G401.6 (cell line): ENCODE measurements around the gene SOAT2.
"Not testable (repeated sequence)": the region's sequence is repeated elsewhere in the genome, so short reads cannot be mapped to it uniquely, and the experiment has no call there.

Experiments used
- FAIRE-seq: peaks from 2 replicates; lab custom pipeline; 2012; peaks lifted over from hg19 to GRCh38; lab: Jason Lieb, UNC

Gene SOAT2

GRCh38 chr12:53105712-53106439, 2.6 kb downstream of the SOAT2 start:
- no peak for FAIRE-seq

- FAIRE-seq: no peak
Observed at GRCh38 chr12:53107122-53107521, 3.8 kb downstream of the SOAT2 start.

- not testable (repeated sequence) for FAIRE-seq
Observed at GRCh38 chr12:53112431-53112830, 9.1 kb downstream of the SOAT2 start.

GRCh38 chr12:53113136-53113705, 9.9 kb downstream of the SOAT2 start:
- FAIRE-seq: no peak

GRCh38 chr12:53113951-53114350, 10.7 kb downstream of the SOAT2 start:
- no peak for FAIRE-seq

- FAIRE-seq: no peak
Observed at GRCh38 chr12:53115112-53115890, 12.0 kb downstream of the SOAT2 start.

- FAIRE-seq: no peak
Observed at GRCh38 chr12:53115891-53116648, 12.8 kb downstream of the SOAT2 start.

GRCh38 chr12:53118751-53119300, 15.5 kb downstream of the SOAT2 start:
- FAIRE-seq: no peak

GRCh38 chr12:53120685-53121525, 17.6 kb downstream of the SOAT2 start:
- FAIRE-seq: no peak

- no peak for FAIRE-seq
Observed at GRCh38 chr12:53122961-53123468, 19.7 kb downstream of the SOAT2 start.

GRCh38 chr12:53123578-53124351, 20.5 kb downstream of the SOAT2 start:
- no peak for FAIRE-seq

- FAIRE-seq: no peak
Observed at GRCh38 chr12:53124352-53124723, 21.1 kb downstream of the SOAT2 start.

GRCh38 chr12:53127169-53127568, 23.9 kb downstream of the SOAT2 start:
- no peak for FAIRE-seq

GRCh38 chr12:53128780-53129569, 25.7 kb downstream of the SOAT2 start:
- no peak for FAIRE-seq

- no peak for FAIRE-seq
Observed at GRCh38 chr12:53131844-53132243, 28.6 kb downstream of the SOAT2 start.

- no peak for FAIRE-seq
Observed at GRCh38 chr12:53133722-53134121, 30.4 kb downstream of the SOAT2 start.

GRCh38 chr12:53143355-53143754, 40.1 kb downstream of the SOAT2 start:
- no peak for FAIRE-seq

GRCh38 chr12:53145383-53146260, 42.3 kb downstream of the SOAT2 start:
- no peak for FAIRE-seq

GRCh38 chr12:53147181-53147580, 43.9 kb downstream of the SOAT2 start:
- no peak for FAIRE-seq
